Measurements from ENCODE around the gene FZD7. TPM values are rescaled to one million over a fixed set of nuclear protein-coding genes. Genes with fewer than 3 reads are reported as not detected.

Gene FZD7
- total and polyA plus RNA-seq, 9 of the 15 experiments (the other 6 are each of a cell fraction or from before 2014, with no cell fraction given): 0.11 to 2.4 (median 0.69) TPM

- 3% methylated on average over 8 of the region's 8 CpGs for WGBS (ENCODE audit: insufficient coverage, low coverage, missing lambda C conversion rate)
- FAIRE-seq: no peak
- BruUV-seq (replicated peaks): no TSS peak
- in situ Hi-C loops (cut with MboI): no loop called here
- DNase-seq (ENCODE audit: extremely low read depth in 1 of 4, low spot score in 3 of 4): no peak
- Histone ChIP-seq H4K20me1 (replicated peaks; ENCODE audit: control insufficient read depth, insufficient read depth, low read length) (no peaks in the 10 kb centered on the region; the same call in 1 of the 2 replicates), H3K27me3 (ENCODE audit: control insufficient read depth in 2 of 2, insufficient read depth in 2 of 2, low read length in 2 of 2) (peaks cover 3 to 37% of the 10 kb centered on the region in 2 experiments; a peak in 4 of 5 replicates), H2AFZ (ENCODE audit: low read depth, low read length) (no peak overlapping the region), H3K27ac (ENCODE audit: extremely low read depth, low read depth, low read length) (no peak overlapping the region), H3K4me3 (no peak overlapping the region), H3K36me3 (ENCODE audit: control insufficient read depth, insufficient read depth, low read length) (no peaks in the 10 kb centered on the region), H3K79me2 (ENCODE audit: control insufficient read depth, insufficient read depth, low read length) (no peaks in the 10 kb centered on the region), H3K4me2 (ENCODE audit: insufficient read depth, low read length) (no peak overlapping the region), H3K9ac (ENCODE audit: insufficient read depth in 1 of 2, low read depth in 2 of 2, low read length in 2 of 2) (no peak overlapping the region), H3K4me1 (replicated peaks in 1 of 2; ENCODE audit: control insufficient read depth in 2 of 2, insufficient read depth in 2 of 2, low read length in 2 of 2) (no peaks in the 10 kb centered on the region; a peak in 2 of 5 replicates), H3K9me3 (replicated peaks; ENCODE audit: control insufficient read depth, insufficient read depth, low read depth, low read length) (no peaks in the 10 kb centered on the region), H3K9me1 (ENCODE audit: control insufficient read depth, insufficient read depth, low read length) (no peaks in the 10 kb centered on the region)
- ChIA-PET CTCF (ENCODE audit: low intra/inter-chr PET ratio) (no interaction called here), POLR2A (interaction anchor here (0.7 to 1.3 kb wide), 3 partner anchors 30 to 208 kb away, joined by 3 read pairs; no protein-coding TSS in a partner anchor)
- intact Hi-C loops (cut with micrococcal nuclease): no loop called here
- no peak for ATAC-seq
- TF ChIP-seq ZNF512 (tag; IDR thresholded peaks at IDR 0.05) (no peak), E4F1 (CRISPR knock-in tag; IDR thresholded peaks at IDR 0.05; ENCODE audit: borderline replicate concordance) (no peak), NR2C2 (CRISPR knock-in tag; IDR thresholded peaks at IDR 0.05) (no peak), NR2C2 (tag; IDR thresholded peaks at IDR 0.05) (no peak), FOS (IDR thresholded peaks at IDR 0.05; ENCODE audit: extremely low read depth, insufficient read length) (no peak), EGR1 (conservative IDR thresholded peaks at IDR 0.05) (no peak), E2F5 (CRISPR knock-in tag; IDR thresholded peaks at IDR 0.05) (no peak), ZBTB7A (IDR thresholded peaks at IDR 0.05; ENCODE audit: borderline replicate concordance, control insufficient read depth, low read depth, low read length) (no peak), ZKSCAN3 (CRISPR knock-in tag; IDR thresholded peaks at IDR 0.05) (no peak), USF1 (CRISPR knock-in tag; IDR thresholded peaks at IDR 0.05) (no peak), BRD9 (IDR thresholded peaks at IDR 0.05; ENCODE audit: low read depth, partially characterized antibody) (no peak), ZNF764 (CRISPR knock-in tag; IDR thresholded peaks at IDR 0.05; ENCODE audit: low read depth) (no peak), MYC (IDR thresholded peaks at IDR 0.05; ENCODE audit: low read depth, low read length) (no peak), MYC (CRISPR knock-in tag; IDR thresholded peaks at IDR 0.05; ENCODE audit: borderline replicate concordance, low read depth) (no peak)
These were observed 13.8 kb upstream of the FZD7 start for GRCh38 chr2:202019689-202020450.

Data from K562 (cell line).